Measurements from ENCODE around the gene SHLD2. TPM values are rescaled to one million over a fixed set of nuclear protein-coding genes. Genes with fewer than 3 reads are reported as not detected.
A peak's percentile ranks its signal among the peaks of the same experiment; 100 is the strongest.
"Not testable (repeated sequence)": the region's sequence is repeated elsewhere in the genome, so short reads cannot be mapped to it uniquely, and the experiment has no call there.

Gene SHLD2
- total and polyA plus RNA-seq, 10 of the 15 experiments (the other 5 are each of a cell fraction or from before 2014, with no cell fraction given), result 24.5 to 45.3 (median 30.1) TPM

- in situ Hi-C loops (cut with MboI); H3K9ac ChIP-seq (ENCODE audit: control insufficient read depth, insufficient read depth, low read length); DNase-seq (ENCODE audit: low read depth, low spot score); H3K4me2 ChIP-seq (ENCODE audit: control insufficient read depth, insufficient read depth); BruUV-seq (replicated peaks); H3K36me3 ChIP-seq (ENCODE audit: control insufficient read depth in 2 of 2, insufficient read depth in 2 of 2, low read length in 1 of 2); H2AFZ ChIP-seq (ENCODE audit: control insufficient read depth, low read depth, low read length); H3K9me3 ChIP-seq (replicated peaks; ENCODE audit: control insufficient read depth, insufficient read depth, low read length); H3K79me2 ChIP-seq (ENCODE audit: control insufficient read depth, insufficient read depth, low read length); SMC1A ChIA-PET (ENCODE audit: uncharacterized antibody, unreplicated experiment); H3K27ac ChIP-seq (ENCODE audit: control insufficient read depth, insufficient read depth); H3K4me1 ChIP-seq (ENCODE audit: control insufficient read depth, insufficient read depth, low read length); H4K20me1 ChIP-seq (ENCODE audit: control insufficient read depth, insufficient read depth); RAD21 ChIA-PET (ENCODE audit: unreplicated experiment); FAIRE-seq; H3K27me3 ChIP-seq (replicated peaks in 1 of 2; ENCODE audit: control insufficient read depth in 2 of 2, insufficient read depth in 2 of 2, low read length in 1 of 2); H3K4me3 ChIP-seq: not testable (repeated sequence)
- CTCF ChIA-PET, result interaction anchor here (1.1 to 1.5 kb wide), 2 partner anchors 105 to 211 kb away, joined by 3 to 5 read pairs; no protein-coding TSS in a partner anchor
- POLR2A ChIA-PET, result interaction anchor here (0.6 kb wide), 1 partner anchor 311 kb away, joined by 4 read pairs; no protein-coding TSS in a partner anchor
- intact Hi-C loops (cut with micrococcal nuclease; ENCODE audit: unreplicated experiment), result loop anchor here (5.0 kb wide), 1 partner anchor 212 kb away; no protein-coding TSS in a partner anchor
- 96% methylated on average over 3 of the region's 9 CpGs for WGBS (ENCODE audit: insufficient coverage, insufficient replicate concordance, low lambda C conversion rate, missing lambda C conversion rate)
- ATAC-seq, result peak; percentile 76
Observed at GRCh38 chr10:87149020-87149609, 54.1 kb downstream of the SHLD2 start.

DNA sequence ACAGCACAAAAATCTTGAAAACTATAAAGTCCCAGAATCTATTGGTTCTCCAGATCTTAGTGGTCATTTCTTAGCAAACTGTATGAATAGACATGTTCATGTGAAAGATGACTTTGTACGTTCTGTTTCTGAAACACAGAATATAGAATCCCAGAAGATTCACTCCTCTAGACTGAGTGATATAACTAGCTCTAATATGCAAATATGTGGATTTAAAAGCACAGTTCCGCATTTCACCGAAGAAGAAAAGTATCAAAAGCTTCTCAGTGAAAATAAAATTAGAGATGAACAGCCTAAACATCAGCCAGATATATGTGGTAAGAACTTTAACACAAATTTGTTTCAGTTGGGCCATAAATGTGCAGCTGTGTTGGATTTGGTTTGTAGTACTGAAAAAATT is 56.5 kb downstream of the SHLD2 start:
- 90% methylated on average over 3 of the region's 3 CpGs for WGBS (ENCODE audit: insufficient coverage, insufficient replicate concordance, low lambda C conversion rate, missing lambda C conversion rate)
- H3K9ac ChIP-seq (ENCODE audit: control insufficient read depth, insufficient read depth, low read length); H3K4me3 ChIP-seq; H3K79me2 ChIP-seq (ENCODE audit: control insufficient read depth, insufficient read depth, low read length); BruUV-seq (replicated peaks); ATAC-seq; SMC1A ChIA-PET (ENCODE audit: uncharacterized antibody, unreplicated experiment); H3K27ac ChIP-seq (ENCODE audit: control insufficient read depth, insufficient read depth); H3K4me2 ChIP-seq (ENCODE audit: control insufficient read depth, insufficient read depth); POLR2A ChIA-PET; DNase-seq (ENCODE audit: low read depth, low spot score); FAIRE-seq; RAD21 ChIA-PET (ENCODE audit: unreplicated experiment); H3K27me3 ChIP-seq (replicated peaks in 1 of 2; ENCODE audit: control insufficient read depth in 2 of 2, insufficient read depth in 2 of 2, low read length in 1 of 2); H3K9me3 ChIP-seq (replicated peaks; ENCODE audit: control insufficient read depth, insufficient read depth, low read length); CTCF ChIA-PET; intact Hi-C loops (cut with micrococcal nuclease; ENCODE audit: unreplicated experiment); H3K4me1 ChIP-seq (ENCODE audit: control insufficient read depth, insufficient read depth, low read length); H3K36me3 ChIP-seq (ENCODE audit: control insufficient read depth in 2 of 2, insufficient read depth in 2 of 2, low read length in 1 of 2); in situ Hi-C loops (cut with MboI); H2AFZ ChIP-seq (ENCODE audit: control insufficient read depth, low read depth, low read length); H4K20me1 ChIP-seq (ENCODE audit: control insufficient read depth, insufficient read depth): not testable (repeated sequence)

DNA sequence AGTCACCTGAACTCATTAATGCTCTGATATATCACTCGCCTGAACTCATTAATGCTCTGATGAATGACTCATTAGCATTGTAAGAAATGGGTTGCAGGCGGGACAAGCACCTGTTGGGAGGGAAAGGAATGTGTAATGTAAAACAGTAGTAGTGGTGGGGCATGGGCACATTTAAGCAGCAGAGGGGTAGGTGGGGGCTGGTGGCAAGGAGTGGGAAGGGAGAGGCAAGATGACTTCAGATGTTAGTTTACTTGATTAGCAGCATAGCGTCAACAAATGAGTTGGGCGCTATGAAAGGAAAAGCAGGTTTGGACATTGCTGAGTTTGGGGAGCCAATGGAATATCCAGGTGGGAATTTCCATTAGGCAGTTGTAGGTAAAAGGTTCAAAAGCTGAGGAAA is 61.8 kb downstream of the SHLD2 start:
- 95% methylated on average over 4 of the region's 4 CpGs for WGBS (ENCODE audit: insufficient coverage, insufficient replicate concordance, low lambda C conversion rate, missing lambda C conversion rate)
- H3K9ac ChIP-seq (ENCODE audit: control insufficient read depth, insufficient read depth, low read length); in situ Hi-C loops (cut with MboI); CTCF ChIA-PET; H4K20me1 ChIP-seq (ENCODE audit: control insufficient read depth, insufficient read depth); POLR2A ChIA-PET; H3K4me2 ChIP-seq (ENCODE audit: control insufficient read depth, insufficient read depth); H3K27ac ChIP-seq (ENCODE audit: control insufficient read depth, insufficient read depth); FAIRE-seq; DNase-seq (ENCODE audit: low read depth, low spot score); H3K4me3 ChIP-seq; intact Hi-C loops (cut with micrococcal nuclease; ENCODE audit: unreplicated experiment); RAD21 ChIA-PET (ENCODE audit: unreplicated experiment); H3K36me3 ChIP-seq (ENCODE audit: control insufficient read depth in 2 of 2, insufficient read depth in 2 of 2, low read length in 1 of 2); H3K79me2 ChIP-seq (ENCODE audit: control insufficient read depth, insufficient read depth, low read length); H2AFZ ChIP-seq (ENCODE audit: control insufficient read depth, low read depth, low read length); H3K4me1 ChIP-seq (ENCODE audit: control insufficient read depth, insufficient read depth, low read length); H3K9me3 ChIP-seq (replicated peaks; ENCODE audit: control insufficient read depth, insufficient read depth, low read length); BruUV-seq (replicated peaks); H3K27me3 ChIP-seq (replicated peaks in 1 of 2; ENCODE audit: control insufficient read depth in 2 of 2, insufficient read depth in 2 of 2, low read length in 1 of 2); ATAC-seq; SMC1A ChIA-PET (ENCODE audit: uncharacterized antibody, unreplicated experiment): not testable (repeated sequence)

DNA sequence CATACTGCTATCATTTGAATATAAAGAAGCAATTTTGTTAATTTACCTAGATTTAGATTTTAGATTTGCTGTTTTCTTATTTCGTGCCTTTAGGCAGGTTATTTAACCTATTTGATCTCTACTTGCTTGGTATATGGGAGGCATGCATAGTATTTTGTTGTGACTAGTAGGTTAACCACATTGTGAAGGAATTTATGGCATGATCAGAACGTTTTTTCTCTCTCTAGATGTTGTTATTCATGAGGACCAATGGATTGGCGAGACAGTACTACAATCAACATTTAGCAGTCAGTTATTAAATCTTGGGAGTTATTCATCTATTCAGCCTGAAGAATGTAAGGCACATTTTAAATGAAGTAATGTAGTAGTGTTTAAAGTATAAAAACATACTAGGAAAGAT is 62.8 kb downstream of the SHLD2 start:
- H3K36me3 ChIP-seq (ENCODE audit: control insufficient read depth in 2 of 2, insufficient read depth in 2 of 2, low read length in 1 of 2); intact Hi-C loops (cut with micrococcal nuclease; ENCODE audit: unreplicated experiment); BruUV-seq (replicated peaks); H3K27me3 ChIP-seq (replicated peaks in 1 of 2; ENCODE audit: control insufficient read depth in 2 of 2, insufficient read depth in 2 of 2, low read length in 1 of 2); H3K27ac ChIP-seq (ENCODE audit: control insufficient read depth, insufficient read depth); SMC1A ChIA-PET (ENCODE audit: uncharacterized antibody, unreplicated experiment); H3K9me3 ChIP-seq (replicated peaks; ENCODE audit: control insufficient read depth, insufficient read depth, low read length); in situ Hi-C loops (cut with MboI); H3K9ac ChIP-seq (ENCODE audit: control insufficient read depth, insufficient read depth, low read length); FAIRE-seq; RAD21 ChIA-PET (ENCODE audit: unreplicated experiment); CTCF ChIA-PET; H3K79me2 ChIP-seq (ENCODE audit: control insufficient read depth, insufficient read depth, low read length); H3K4me1 ChIP-seq (ENCODE audit: control insufficient read depth, insufficient read depth, low read length); H3K4me2 ChIP-seq (ENCODE audit: control insufficient read depth, insufficient read depth); H2AFZ ChIP-seq (ENCODE audit: control insufficient read depth, low read depth, low read length); H4K20me1 ChIP-seq (ENCODE audit: control insufficient read depth, insufficient read depth); POLR2A ChIA-PET; ATAC-seq; DNase-seq (ENCODE audit: low read depth, low spot score); H3K4me3 ChIP-seq: not testable (repeated sequence)
- WGBS (ENCODE audit: insufficient coverage, insufficient replicate concordance, low lambda C conversion rate, missing lambda C conversion rate), result 89% methylated on average over 3 of the region's 3 CpGs

Data from GM12878 (cell line).